GM12878 (cell line): ENCODE data around the gene RALGDS. TPM values are rescaled to one million over a fixed set of nuclear protein-coding genes. Genes with fewer than 3 reads are reported as not detected.
A peak's percentile ranks its signal among the peaks of the same experiment; 100 is the strongest.

ENCODE experiments used
- microRNA-seq: library from miRNA; unstranded; fragments of <30 nt; microRNA quantifications from one replicate; pipeline ENCODE4, GENCODE V29; 2018
- polyA plus RNA-seq, 11 experiments: library from polyadenylated mRNA; depleted of rRNA in 4 of 11; unstranded in 6 of 11; stranded (reverse) in 5 of 11; fragments of >200 nt; fragmentation: Nextera tagmentation in 4 of 11; fragmentation: Illumina TruSeq in 1 of 11; extraction: Ambion mirVana in 4 of 11; extraction: Trizol in 1 of 11; gene quantifications; 1 replicate in 1 of 11; 2 replicates in 10 of 11; pipeline versions ENCODE4 v1.2.1 to v1.2.3, GENCODE V29; 2011 to 2016; ENCODE audit warnings: inconsistent platforms in 2 of 11, missing spikeins in 2 of 11, low read depth in 1 of 11
- small RNA-seq: library from RNA; depleted of rRNA; stranded (forward); fragments of <200 nt; gene quantifications from one replicate; pipeline ENCODE3, GENCODE V24; 2014
- total RNA-seq, 4 experiments: library from RNA; depleted of rRNA in 3 of 4; stranded (reverse); fragments of >200 nt in 3 of 4; fragmentation: Illumina TruSeq in 1 of 4; extraction: Trizol in 1 of 4; gene quantifications; 2 replicates each; pipeline versions ENCODE4 v1.2.1 to v1.2.3, GENCODE V29; 2013 to 2021

RALGDS gene
- total and polyA plus RNA-seq, 10 of the 15 experiments (the other 5 are each of a cell fraction or from before 2014, with no cell fraction given): 1.3 to 48.6 (median 21.2) TPM

Small RNA genes within 50 kb of the gene (microRNA-seq; reads per million reads assigned to microRNA genes)
- gene MIR6877: 2.4 reads per million, percentile 9 among the genes with 10 or more reads in this experiment

Small RNA genes within 50 kb of the gene (small RNA-seq; reads per million reads assigned to genes)
- gene MIR6877: 0.23 reads per million

Other genes starting within 250 kb of the RALGDS start
Only the 7 nearest of the 14 such genes appear.
- 15.6 and 16.0 TPM in 2 replicates for gene TSC1, start 176.6 kb downstream of the RALGDS start, total RNA-seq (2014; rRNA removed)
- gene TSC1, start 176.6 kb downstream of the RALGDS start, total RNA-seq (2014; rRNA removed; fragmentation: Illumina TruSeq; extraction: Trizol): 14.3 and 15.8 TPM in 2 replicates
- gene TSC1, start 176.6 kb downstream of the RALGDS start, total RNA-seq (2021): 24.1 and 25.4 TPM in 2 replicates
- gene TSC1, start 176.6 kb downstream of the RALGDS start, polyA plus RNA-seq (2011; rRNA removed): 37.6 and 48.0 TPM in 2 replicates
- gene TSC1, start 176.6 kb downstream of the RALGDS start, polyA plus RNA-seq (2014; fragmentation: Illumina TruSeq; extraction: Trizol): 21.2 and 26.3 TPM in 2 replicates
- gene TSC1, start 176.6 kb downstream of the RALGDS start, polyA plus RNA-seq (2014; fragmentation: Nextera tagmentation; extraction: Ambion mirVana): 1 to 10 TPM; 4.0 to 4.6 TPM
- 13.2 and 14.3 TPM in 2 replicates for gene TSC1, start 176.6 kb downstream of the RALGDS start, polyA plus RNA-seq (2014; rRNA removed)
- 10 to 100 TPM; 14.0 to 16.6 TPM for gene TSC1, start 176.6 kb downstream of the RALGDS start, polyA plus RNA-seq (2016; fragmentation: Nextera tagmentation; extraction: Ambion mirVana)
- not detected in 2 replicates for gene GFI1B, start 142.5 kb downstream of the RALGDS start, total RNA-seq (2014; rRNA removed)
- not detected in 2 replicates for gene GFI1B, start 142.5 kb downstream of the RALGDS start, total RNA-seq (2014; rRNA removed; fragmentation: Illumina TruSeq; extraction: Trizol)
- gene GFI1B, start 142.5 kb downstream of the RALGDS start, total RNA-seq (2021): not detected in 2 replicates
- gene GFI1B, start 142.5 kb downstream of the RALGDS start, polyA plus RNA-seq (2011; rRNA removed): 0.11 and 0.29 TPM in 2 replicates
- gene GFI1B, start 142.5 kb downstream of the RALGDS start, polyA plus RNA-seq (2014; fragmentation: Illumina TruSeq; extraction: Trizol): 0.04 TPM in 1 of 2 replicates, not detected in the other
- gene GFI1B, start 142.5 kb downstream of the RALGDS start, polyA plus RNA-seq (2014; fragmentation: Nextera tagmentation; extraction: Ambion mirVana): not detected
- not detected in 2 replicates for gene GFI1B, start 142.5 kb downstream of the RALGDS start, polyA plus RNA-seq (2014; rRNA removed)
- gene GFI1B, start 142.5 kb downstream of the RALGDS start, polyA plus RNA-seq (2016; fragmentation: Nextera tagmentation; extraction: Ambion mirVana): under 1 TPM in 1 of 2 experiments, not detected in 1; 0.05 TPM
- gene GTF3C5, start 90.2 kb downstream of the RALGDS start, total RNA-seq (2014; rRNA removed): 72.8 and 73.3 TPM in 2 replicates
- gene GTF3C5, start 90.2 kb downstream of the RALGDS start, total RNA-seq (2014; rRNA removed; fragmentation: Illumina TruSeq; extraction: Trizol): 46.5 and 49.3 TPM in 2 replicates
- gene GTF3C5, start 90.2 kb downstream of the RALGDS start, total RNA-seq (2021): 59.3 and 68.2 TPM in 2 replicates
- gene GTF3C5, start 90.2 kb downstream of the RALGDS start, polyA plus RNA-seq (2011; rRNA removed): 49.9 and 78.8 TPM in 2 replicates
- gene GTF3C5, start 90.2 kb downstream of the RALGDS start, polyA plus RNA-seq (2014; fragmentation: Illumina TruSeq; extraction: Trizol): 33.8 and 52.0 TPM in 2 replicates
- gene GTF3C5, start 90.2 kb downstream of the RALGDS start, polyA plus RNA-seq (2014; fragmentation: Nextera tagmentation; extraction: Ambion mirVana): 1 to 10 TPM; 2.2 to 6.9 TPM
- gene GTF3C5, start 90.2 kb downstream of the RALGDS start, polyA plus RNA-seq (2014; rRNA removed): 69.2 and 69.4 TPM in 2 replicates
- gene GTF3C5, start 90.2 kb downstream of the RALGDS start, polyA plus RNA-seq (2016; fragmentation: Nextera tagmentation; extraction: Ambion mirVana): 10 to 100 TPM; 75.6 to 81.1 TPM
- gene CEL, start 59.3 kb downstream of the RALGDS start, total RNA-seq (2014; rRNA removed): 0.23 and 0.27 TPM in 2 replicates
- gene CEL, start 59.3 kb downstream of the RALGDS start, total RNA-seq (2014; rRNA removed; fragmentation: Illumina TruSeq; extraction: Trizol): 0.36 and 0.41 TPM in 2 replicates
- 4.1 and 4.6 TPM in 2 replicates for gene CEL, start 59.3 kb downstream of the RALGDS start, total RNA-seq (2021)
- gene CEL, start 59.3 kb downstream of the RALGDS start, polyA plus RNA-seq (2011; rRNA removed): 0.04 and 0.15 TPM in 2 replicates
- 0.25 and 0.51 TPM in 2 replicates for gene CEL, start 59.3 kb downstream of the RALGDS start, polyA plus RNA-seq (2014; fragmentation: Illumina TruSeq; extraction: Trizol)
- not detected for gene CEL, start 59.3 kb downstream of the RALGDS start, polyA plus RNA-seq (2014; fragmentation: Nextera tagmentation; extraction: Ambion mirVana)
- gene CEL, start 59.3 kb downstream of the RALGDS start, polyA plus RNA-seq (2014; rRNA removed): 0.80 and 1.2 TPM in 2 replicates
- gene CEL, start 59.3 kb downstream of the RALGDS start, polyA plus RNA-seq (2016; fragmentation: Nextera tagmentation; extraction: Ambion mirVana): under 1 TPM; 0.05 to 0.15 TPM
- gene GBGT1, start 42.7 kb upstream of the RALGDS start, total RNA-seq (2014; rRNA removed): 0.68 and 1.5 TPM in 2 replicates
- 0.45 and 0.74 TPM in 2 replicates for gene GBGT1, start 42.7 kb upstream of the RALGDS start, total RNA-seq (2014; rRNA removed; fragmentation: Illumina TruSeq; extraction: Trizol)
- 1.3 and 1.4 TPM in 2 replicates for gene GBGT1, start 42.7 kb upstream of the RALGDS start, total RNA-seq (2021)
- gene GBGT1, start 42.7 kb upstream of the RALGDS start, polyA plus RNA-seq (2011; rRNA removed): 0.59 and 1.8 TPM in 2 replicates
- gene GBGT1, start 42.7 kb upstream of the RALGDS start, polyA plus RNA-seq (2014; fragmentation: Illumina TruSeq; extraction: Trizol): 0.33 and 0.53 TPM in 2 replicates
- under 1 TPM; 0.08 to 0.11 TPM for gene GBGT1, start 42.7 kb upstream of the RALGDS start, polyA plus RNA-seq (2014; fragmentation: Nextera tagmentation; extraction: Ambion mirVana)
- 1.4 and 1.9 TPM in 2 replicates for gene GBGT1, start 42.7 kb upstream of the RALGDS start, polyA plus RNA-seq (2014; rRNA removed)
- gene GBGT1, start 42.7 kb upstream of the RALGDS start, polyA plus RNA-seq (2016; fragmentation: Nextera tagmentation; extraction: Ambion mirVana): under 1 TPM; 0.12 to 0.28 TPM
- not detected in 2 replicates for gene OBP2B, start 88.0 kb upstream of the RALGDS start, total RNA-seq (2014; rRNA removed)
- gene OBP2B, start 88.0 kb upstream of the RALGDS start, total RNA-seq (2014; rRNA removed; fragmentation: Illumina TruSeq; extraction: Trizol): not detected in 2 replicates
- not detected in 2 replicates for gene OBP2B, start 88.0 kb upstream of the RALGDS start, total RNA-seq (2021)
- gene OBP2B, start 88.0 kb upstream of the RALGDS start, polyA plus RNA-seq (2011; rRNA removed): not detected in 2 replicates
- gene OBP2B, start 88.0 kb upstream of the RALGDS start, polyA plus RNA-seq (2014; fragmentation: Illumina TruSeq; extraction: Trizol): not detected in 2 replicates
- not detected for gene OBP2B, start 88.0 kb upstream of the RALGDS start, polyA plus RNA-seq (2014; fragmentation: Nextera tagmentation; extraction: Ambion mirVana)
- gene OBP2B, start 88.0 kb upstream of the RALGDS start, polyA plus RNA-seq (2014; rRNA removed): not detected in 2 replicates
- gene OBP2B, start 88.0 kb upstream of the RALGDS start, polyA plus RNA-seq (2016; fragmentation: Nextera tagmentation; extraction: Ambion mirVana): not detected
- not detected in 2 replicates for gene ABO, start 154.0 kb upstream of the RALGDS start, total RNA-seq (2014; rRNA removed)
- gene ABO, start 154.0 kb upstream of the RALGDS start, total RNA-seq (2014; rRNA removed; fragmentation: Illumina TruSeq; extraction: Trizol): not detected in 2 replicates
- gene ABO, start 154.0 kb upstream of the RALGDS start, total RNA-seq (2021): not detected in 2 replicates
- gene ABO, start 154.0 kb upstream of the RALGDS start, polyA plus RNA-seq (2011; rRNA removed): not detected in 2 replicates
- not detected in 2 replicates for gene ABO, start 154.0 kb upstream of the RALGDS start, polyA plus RNA-seq (2014; fragmentation: Illumina TruSeq; extraction: Trizol)
- not detected for gene ABO, start 154.0 kb upstream of the RALGDS start, polyA plus RNA-seq (2014; fragmentation: Nextera tagmentation; extraction: Ambion mirVana)
- not detected in 2 replicates for gene ABO, start 154.0 kb upstream of the RALGDS start, polyA plus RNA-seq (2014; rRNA removed)
- gene ABO, start 154.0 kb upstream of the RALGDS start, polyA plus RNA-seq (2016; fragmentation: Nextera tagmentation; extraction: Ambion mirVana): under 1 TPM in 1 of 2 experiments, not detected in 1; 0.10 TPM